Mesodermal cell (in vitro differentiated cells): ENCODE measurements around the gene TRPM4.
"Not testable (repeated sequence)": the region's sequence is repeated elsewhere in the genome, so short reads cannot be mapped to it uniquely, and the experiment has no call there.

Experiments used
- H3K27ac ChIP-seq: 2 replicates; pipeline ENCODE4 v1.7.0; 2013; ENCODE audit warnings: mild to moderate bottlenecking, low read depth, low read length, moderate library complexity; ENCODE audit not compliant: severe bottlenecking
- H3K36me3 ChIP-seq: 2 replicates; pipeline ENCODE4 v1.7.1; 2013; ENCODE audit warnings: mild to moderate bottlenecking, low read length, moderate library complexity; ENCODE audit not compliant: control insufficient read depth, insufficient read depth
- H3K4me1 ChIP-seq: one replicate; pipeline ENCODE4 v1.7.1; 2013; ENCODE audit warnings: mild to moderate bottlenecking, low read length; ENCODE audit not compliant: insufficient read depth, control insufficient read depth, poor library complexity, severe bottlenecking
- H3K4me3 ChIP-seq: 2 replicates; pipeline ENCODE4 v1.7.0; 2013; ENCODE audit warnings: low read length, control low read depth, mild to moderate bottlenecking; ENCODE audit not compliant: insufficient read depth, poor library complexity, severe bottlenecking; ENCODE audit errors: extremely low read depth
- H3K9me3 ChIP-seq: 2 replicates; pipeline ENCODE4 v1.7.1; 2013; ENCODE audit warnings: mild to moderate bottlenecking, low read length, moderate library complexity; ENCODE audit not compliant: control insufficient read depth
- WGBS, 2 experiments: methylation state at CpG; one replicate each; pipeline ENCODE4 v1.1.5; 2013; ENCODE audit warnings: missing lambda C conversion rate in 2 of 2; ENCODE audit not compliant: insufficient coverage in 2 of 2; 5-methylcytosine and 5-hydroxymethylcytosine counted together

The TRPM4 gene

DNA sequence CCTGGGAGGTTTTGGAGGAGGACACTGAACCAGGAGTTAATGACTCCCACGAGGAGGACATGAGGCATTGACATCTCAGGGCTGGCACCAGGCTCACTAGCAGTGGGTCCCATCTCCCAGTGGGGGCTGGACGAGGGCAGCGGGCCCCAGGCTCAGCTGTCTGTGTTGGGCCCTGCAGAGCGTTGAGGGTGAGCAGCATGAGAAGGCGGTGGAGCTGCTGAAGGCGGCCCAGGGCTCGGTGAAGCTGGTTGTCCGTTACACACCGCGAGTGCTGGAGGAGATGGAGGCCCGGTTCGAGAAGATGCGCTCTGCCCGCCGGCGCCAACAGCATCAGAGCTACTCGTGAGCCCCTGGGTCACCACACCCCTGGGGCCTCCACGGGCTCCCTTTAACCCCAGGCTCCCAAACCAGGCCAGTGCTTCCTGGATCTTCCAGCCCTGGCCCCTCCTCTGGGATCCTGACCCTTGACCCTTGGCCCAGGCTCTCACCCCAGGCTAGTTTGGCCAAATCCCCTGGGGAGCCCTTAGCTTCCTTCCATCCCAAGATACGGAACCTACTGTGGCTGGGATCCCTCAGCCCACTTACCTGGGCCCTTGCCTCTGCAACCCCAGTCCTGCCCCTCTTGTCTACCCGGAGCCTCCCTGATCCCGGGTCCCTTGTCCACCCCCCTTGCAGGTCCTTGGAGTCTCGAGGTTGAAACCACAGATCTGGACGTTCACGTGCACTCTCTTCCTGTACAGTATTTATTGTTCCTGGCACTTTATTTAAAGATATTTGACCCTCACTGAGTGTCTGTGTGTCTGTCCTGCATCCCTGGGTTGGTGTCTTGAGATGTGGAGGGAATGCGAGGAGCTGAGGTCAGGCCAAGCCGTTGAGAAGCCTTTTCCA is 39.7 kb upstream of the TRPM4 start:
- Histone ChIP-seq H3K27ac (peak overlapping the region; percentile 96), H3K4me3 (peak overlapping the region; percentile 59), H3K36me3 (peaks cover 3% of the 10 kb centered on the region), H3K4me1 (peaks cover 11% of the 10 kb centered on the region), H3K9me3 (no peaks in the 10 kb centered on the region)
- WGBS, 2 experiments: 90% methylated on average over 20 to 22 of the region's 26 CpGs

DNA sequence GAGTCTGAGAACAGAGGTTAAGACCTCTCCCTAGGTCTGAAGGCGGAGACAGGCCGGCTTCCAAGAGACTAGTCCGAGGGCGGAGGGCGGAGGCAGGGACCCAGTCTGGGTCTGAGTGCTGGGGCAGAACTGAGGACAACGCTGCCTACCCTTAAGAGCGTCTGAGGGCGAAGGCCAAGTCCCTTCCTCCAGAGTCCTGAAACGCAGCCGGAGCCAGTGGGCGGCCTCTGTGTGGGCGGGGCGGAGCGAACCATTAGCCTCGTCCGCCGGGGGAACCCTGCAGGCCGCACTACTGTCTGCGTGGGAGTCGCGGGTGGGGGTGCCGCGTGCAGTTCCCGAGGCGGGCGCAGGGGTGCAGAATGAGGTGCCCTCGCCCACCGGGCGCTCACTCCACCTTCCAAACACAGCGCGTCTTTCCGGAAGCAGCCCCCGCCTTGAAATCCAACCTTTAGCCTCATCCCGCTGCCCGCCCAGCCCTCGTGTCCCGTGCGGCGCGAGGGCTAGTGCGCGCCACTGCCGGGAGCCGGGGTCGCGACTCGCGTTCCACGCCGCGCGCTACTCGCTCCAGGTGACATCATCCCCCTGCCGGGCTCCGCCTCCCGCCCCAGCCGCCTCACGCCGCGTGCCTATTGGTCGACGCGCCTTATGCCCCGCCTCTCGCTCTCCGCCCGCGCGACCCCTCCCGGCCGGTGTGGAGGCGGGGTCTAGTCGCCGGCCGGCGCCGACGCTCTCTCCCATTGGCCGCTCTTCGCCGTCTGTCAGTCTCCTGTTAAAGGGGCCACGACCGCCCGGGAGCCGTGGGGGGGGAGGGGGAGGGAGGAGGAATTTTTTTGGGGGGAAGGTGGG is 38.8 kb upstream of the TRPM4 start, which contains the start of gene C19orf73:
TSS of gene C19orf73 (minus strand) at position 579 of the 846 bp plus-strand sequence. CDS start at position 458, 121 bp downstream.
- Histone ChIP-seq H3K4me3 (peak within 1 kb of the TSS; percentile 59), H3K9me3 (no peaks in the 10 kb centered on the region), H3K36me3 (peaks cover 3% of the 10 kb centered on the region), H3K4me1 (peaks cover 8% of the 10 kb centered on the region), H3K27ac (peak within 1 kb of the TSS; percentile 96)
- WGBS, 2 experiments: 1 to 2% methylated on average over 57 to 64 of the region's 85 CpGs

DNA sequence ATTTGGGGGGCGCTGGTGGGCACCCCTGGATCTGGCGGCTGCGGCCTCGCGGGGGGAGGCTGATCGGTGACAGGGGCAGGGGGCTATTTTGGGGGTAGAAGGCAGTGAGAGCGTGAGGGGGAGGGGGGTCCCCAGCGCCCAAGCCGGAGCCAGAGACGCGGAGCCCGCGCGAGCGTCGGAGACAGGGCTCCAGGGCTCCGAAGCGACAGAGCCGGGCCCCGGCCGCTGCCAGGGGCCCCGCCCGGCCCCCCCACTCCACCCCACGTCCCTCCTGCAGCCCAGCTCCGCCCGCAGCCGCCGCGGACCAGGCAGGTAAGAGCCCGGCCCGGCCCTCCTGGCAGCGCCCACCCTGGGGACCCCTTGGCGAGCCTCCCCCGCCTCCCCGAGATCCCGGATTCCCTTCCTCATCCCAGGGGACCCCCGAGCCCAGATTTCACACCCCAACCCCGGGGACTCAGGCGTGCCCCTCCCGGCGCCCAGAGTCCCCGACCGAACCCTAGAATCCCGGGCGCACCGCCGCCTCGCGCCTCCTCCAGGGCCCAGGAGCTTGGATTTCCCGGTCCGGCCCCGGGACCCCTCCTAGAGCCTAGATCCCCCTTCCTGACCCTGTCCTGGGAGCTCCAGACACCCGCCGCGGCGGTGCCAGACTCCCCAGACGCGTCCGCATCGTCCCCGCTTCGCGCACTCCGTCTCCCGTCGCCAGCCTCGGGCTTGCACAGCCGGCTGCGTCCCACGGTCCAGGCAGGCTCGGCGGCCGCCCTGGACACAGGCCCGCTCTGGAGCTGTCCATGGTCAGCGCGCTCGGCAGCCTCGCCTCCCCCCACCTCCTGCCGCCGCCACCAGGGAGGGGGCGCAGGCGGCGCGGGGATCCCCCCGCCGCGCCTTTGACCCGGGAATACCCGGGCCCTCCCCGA is 37.9 kb upstream of the TRPM4 start, which contains the start of gene PPFIA3:
TSS of gene PPFIA3 (plus strand) at position 134 of the 914 bp plus-strand sequence. CDS start 8,330 bp downstream, outside the sequence.
- H3K4me3 ChIP-seq: peak within 1 kb of the TSS; percentile 59
- peak within 1 kb of the TSS; percentile 96 for H3K27ac ChIP-seq
- peaks cover 3% of the 10 kb centered on the region for H3K36me3 ChIP-seq
- no peaks in the 10 kb centered on the region for H3K9me3 ChIP-seq
- peaks cover 6% of the 10 kb centered on the region for H3K4me1 ChIP-seq
- 1% methylated on average over 41 to 73 of the region's 90 CpGs for WGBS, 2 experiments

DNA sequence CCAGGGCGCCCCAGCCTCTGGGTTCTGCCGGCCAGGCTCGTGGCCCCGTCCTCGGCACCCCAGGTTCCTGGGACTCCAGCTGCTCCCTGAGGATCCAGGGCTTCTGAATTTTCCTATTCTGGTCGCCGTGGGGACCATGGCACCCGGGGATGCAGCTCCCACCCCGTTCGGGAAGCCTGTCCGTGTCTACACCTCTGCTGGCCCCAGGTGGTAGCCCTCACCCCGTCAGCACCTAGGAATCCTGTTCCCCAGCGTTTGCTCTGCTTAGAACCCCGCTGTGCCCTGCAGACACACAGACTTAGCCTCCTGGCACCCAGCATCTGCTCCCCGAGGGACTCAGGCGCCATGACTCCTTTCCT is 37.3 kb upstream of the TRPM4 start:
- no peaks in the 10 kb centered on the region for H3K9me3 ChIP-seq
- no peak overlapping the region for H3K4me3 ChIP-seq
- H3K36me3 ChIP-seq: peaks cover 3% of the 10 kb centered on the region
- peaks cover 6% of the 10 kb centered on the region for H3K4me1 ChIP-seq
- 22 to 24% methylated on average over 16 of the region's 16 CpGs for WGBS, 2 experiments
- no peak overlapping the region for H3K27ac ChIP-seq

DNA sequence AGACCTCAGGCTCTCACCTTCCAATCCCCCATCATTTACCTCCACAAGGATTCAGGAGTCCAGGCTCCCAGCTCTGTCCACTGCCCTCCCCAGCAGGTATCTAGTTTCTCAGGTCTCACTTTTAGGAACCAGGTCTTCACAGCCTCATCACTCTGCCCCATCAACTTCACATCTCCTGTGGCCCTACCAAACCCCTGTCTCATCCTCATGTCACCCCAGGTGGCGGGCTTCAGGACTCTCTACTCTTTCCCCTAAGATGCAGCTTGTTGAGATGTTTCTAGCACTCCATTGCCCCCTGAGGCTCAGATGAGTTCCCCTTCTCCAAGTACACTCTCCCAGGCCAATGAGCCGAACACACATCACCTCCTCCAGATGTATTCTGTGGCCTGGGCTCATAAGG is 36.7 kb upstream of the TRPM4 start:
- Histone ChIP-seq H3K4me3 (no peak overlapping the region), H3K4me1 (peaks cover 6% of the 10 kb centered on the region), H3K36me3 (peaks cover 3% of the 10 kb centered on the region), H3K27ac (no peak overlapping the region), H3K9me3 (no peaks in the 10 kb centered on the region)
- WGBS, 2 experiments: 82 to 88% methylated on average over 1 to 2 of the region's 2 CpGs

DNA sequence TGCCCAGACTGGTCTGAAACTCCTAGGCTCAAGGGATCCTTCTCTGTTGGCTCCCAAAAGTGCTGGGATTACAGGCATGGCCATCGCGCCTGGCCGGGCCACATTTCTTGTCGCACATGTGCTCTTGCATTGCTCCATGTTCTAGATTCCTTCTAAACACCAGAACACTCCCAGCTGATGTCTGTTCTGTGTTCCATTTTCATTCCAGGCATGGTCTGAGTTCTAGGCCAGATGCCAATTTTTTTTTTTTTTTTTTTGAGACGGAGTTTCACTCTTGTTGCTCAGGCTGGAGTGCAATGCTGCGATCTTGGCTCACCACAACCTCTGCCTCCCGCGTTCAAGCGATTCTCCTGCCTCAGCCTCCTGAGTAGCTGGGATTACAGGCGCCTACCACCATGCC is 35.8 kb upstream of the TRPM4 start:
- 95 to 98% methylated on average over 6 to 8 of the region's 10 CpGs for WGBS, 2 experiments
- not testable (repeated sequence) for H3K27ac ChIP-seq, H3K36me3 ChIP-seq, H3K4me3 ChIP-seq, H3K4me1 ChIP-seq, H3K9me3 ChIP-seq

DNA sequence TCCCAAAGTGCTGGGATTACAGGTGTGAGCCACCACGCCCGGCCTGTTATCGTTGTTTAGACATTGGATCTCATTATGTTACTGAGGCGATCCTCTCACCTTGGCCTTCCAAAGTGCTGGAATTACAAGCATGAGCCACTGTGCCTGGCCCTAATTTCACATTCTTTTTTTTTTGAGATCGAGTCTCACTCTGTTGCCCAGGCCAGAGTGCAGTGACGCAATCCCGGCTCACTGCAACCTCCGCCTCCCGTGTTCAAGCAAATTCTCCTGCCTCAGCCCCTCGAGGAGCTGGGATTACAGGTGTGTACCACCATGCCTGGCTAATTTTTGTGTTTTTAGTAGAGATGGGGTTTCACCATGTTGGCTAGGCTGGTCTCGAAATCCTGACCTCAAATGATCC is 34.3 kb upstream of the TRPM4 start:
- not testable (repeated sequence) for H3K9me3 ChIP-seq, H3K27ac ChIP-seq, H3K4me1 ChIP-seq, H3K4me3 ChIP-seq, H3K36me3 ChIP-seq
- WGBS, 2 experiments: 92 to 93% methylated on average over 10 to 11 of the region's 11 CpGs

DNA sequence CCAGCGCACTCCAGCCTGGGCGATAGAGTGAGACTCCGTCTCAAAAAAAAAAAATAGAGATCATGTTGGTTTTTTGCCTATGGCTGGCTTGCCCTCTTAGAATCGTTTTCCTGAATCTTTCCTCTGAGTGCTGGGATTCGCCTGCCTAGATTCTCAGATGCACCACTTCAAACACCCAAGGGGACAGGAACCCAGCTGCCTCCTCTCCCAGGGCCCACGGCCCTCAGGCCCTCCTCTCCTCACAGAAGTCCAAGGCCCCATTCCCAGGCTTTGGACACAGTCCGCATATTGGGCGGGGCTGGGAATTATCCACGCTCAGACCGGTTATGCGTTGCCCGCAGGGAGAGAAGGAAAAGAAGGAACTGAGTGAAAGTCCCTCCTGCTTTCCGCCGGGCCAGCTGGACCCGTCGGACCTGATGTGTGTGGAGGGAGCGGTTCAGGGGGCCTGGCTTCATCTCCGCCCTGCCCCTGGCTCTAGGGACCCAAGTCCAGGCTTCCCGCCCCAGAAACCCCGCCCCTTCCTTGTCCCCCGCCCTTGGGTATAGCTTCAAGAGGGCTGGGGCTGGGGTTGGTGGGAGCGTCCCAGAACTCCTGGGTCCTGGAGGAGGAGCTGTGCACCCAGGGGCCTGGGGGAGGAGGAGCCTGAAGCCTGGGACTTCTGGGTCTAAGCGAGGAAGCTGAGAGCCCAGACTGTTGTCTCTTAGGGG is 32.4 kb upstream of the TRPM4 start:
- Histone ChIP-seq H3K9me3 (no peaks in the 10 kb centered on the region), H3K36me3 (no peaks in the 10 kb centered on the region), H3K27ac (no peak overlapping the region)

DNA sequence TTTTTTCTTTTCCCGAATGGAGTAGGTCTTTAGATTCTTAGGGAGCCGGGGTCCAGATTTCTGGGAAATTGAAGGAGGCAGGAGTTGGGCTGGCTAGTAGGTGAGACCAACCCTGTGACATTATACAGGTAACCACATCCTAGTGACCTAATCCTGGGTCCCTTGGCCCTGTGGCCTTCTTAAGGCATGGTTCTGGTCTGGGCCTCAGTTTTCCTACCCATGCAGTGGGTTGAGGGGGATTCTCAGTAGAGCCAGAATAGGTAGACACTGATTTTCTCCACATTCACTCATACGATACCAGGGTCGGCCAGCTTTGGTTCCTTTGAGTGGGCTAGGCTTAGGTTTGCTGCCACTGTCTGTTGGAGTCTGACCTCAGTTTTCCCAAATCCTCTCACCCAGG is 31.0 kb upstream of the TRPM4 start:
- H3K36me3 ChIP-seq: no peaks in the 10 kb centered on the region
- H3K9me3 ChIP-seq: no peaks in the 10 kb centered on the region
- H3K4me1 ChIP-seq: no peaks in the 10 kb centered on the region
- H3K4me3 ChIP-seq: no peak overlapping the region
- WGBS, 2 experiments: 93% methylated on average over 2 of the region's 4 CpGs; no CpG with 5 or more reads in 1 of the 2 experiments
- H3K27ac ChIP-seq: no peak overlapping the region

More for the DNA sequence above, 32.4 kb upstream of the TRPM4 start:
- 65 to 69% methylated on average over 19 to 21 of the region's 23 CpGs for WGBS, 2 experiments
- Histone ChIP-seq H3K4me3 (no peak overlapping the region), H3K4me1 (no peaks in the 10 kb centered on the region)
